ENCODE data around the gene SDHA. TPM values are rescaled to one million over a fixed set of nuclear protein-coding genes. Genes with fewer than 3 reads are reported as not detected.

SDHA gene
- total RNA-seq, 1 donor from 2014 or later: 86.3 TPM

DNA sequence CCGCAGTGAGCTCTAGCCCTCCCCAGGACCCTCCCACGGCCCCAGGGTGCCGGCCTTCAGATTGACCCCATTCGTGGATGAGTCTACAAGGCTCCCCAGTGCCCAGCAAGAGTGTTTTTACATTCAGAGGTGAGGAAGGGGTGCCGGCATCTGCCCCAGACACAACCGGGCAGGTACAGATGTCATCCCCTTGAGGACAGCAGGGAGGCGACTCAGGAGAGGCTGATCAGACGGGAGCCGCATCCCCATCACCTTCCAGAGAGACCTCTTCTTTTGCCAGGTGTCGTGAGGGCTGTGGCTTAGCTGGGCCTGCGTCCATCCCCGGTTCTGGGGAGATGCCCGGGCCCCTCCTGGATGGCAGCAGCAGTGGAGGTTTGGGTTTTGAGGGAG, 31.1 kb upstream of the SDHA start:
- no peak overlapping the region for H3K4me3 Mint-ChIP-seq
- no peaks in the 10 kb centered on the region for H3K27me3 Mint-ChIP-seq (ENCODE audit: low read depth)
- H3K4me1 Mint-ChIP-seq: peaks cover 8% of the 10 kb centered on the region
- H3K27ac Mint-ChIP-seq: no peak overlapping the region
- TF ChIP-seq, protein P1, sequence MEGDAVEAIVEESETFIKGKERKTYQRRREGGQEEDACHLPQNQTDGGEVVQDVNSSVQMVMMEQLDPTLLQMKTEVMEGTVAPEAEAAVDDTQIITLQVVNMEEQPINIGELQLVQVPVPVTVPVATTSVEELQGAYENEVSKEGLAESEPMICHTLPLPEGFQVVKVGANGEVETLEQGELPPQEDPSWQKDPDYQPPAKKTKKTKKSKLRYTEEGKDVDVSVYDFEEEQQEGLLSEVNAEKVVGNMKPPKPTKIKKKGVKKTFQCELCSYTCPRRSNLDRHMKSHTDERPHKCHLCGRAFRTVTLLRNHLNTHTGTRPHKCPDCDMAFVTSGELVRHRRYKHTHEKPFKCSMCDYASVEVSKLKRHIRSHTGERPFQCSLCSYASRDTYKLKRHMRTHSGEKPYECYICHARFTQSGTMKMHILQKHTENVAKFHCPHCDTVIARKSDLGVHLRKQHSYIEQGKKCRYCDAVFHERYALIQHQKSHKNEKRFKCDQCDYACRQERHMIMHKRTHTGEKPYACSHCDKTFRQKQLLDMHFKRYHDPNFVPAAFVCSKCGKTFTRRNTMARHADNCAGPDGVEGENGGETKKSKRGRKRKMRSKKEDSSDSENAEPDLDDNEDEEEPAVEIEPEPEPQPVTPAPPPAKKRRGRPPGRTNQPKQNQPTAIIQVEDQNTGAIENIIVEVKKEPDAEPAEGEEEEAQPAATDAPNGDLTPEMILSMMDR (IDR thresholded peaks at IDR 0.05; ENCODE audit: unreplicated experiment): no peak
- no peaks in the 10 kb centered on the region for H3K9me3 Mint-ChIP-seq
- H3K36me3 Mint-ChIP-seq: peaks cover 5% of the 10 kb centered on the region
- no peak for DNase-seq (ENCODE audit: low spot score in 2 of 2, unreplicated experiment in 2 of 2)

DNA sequence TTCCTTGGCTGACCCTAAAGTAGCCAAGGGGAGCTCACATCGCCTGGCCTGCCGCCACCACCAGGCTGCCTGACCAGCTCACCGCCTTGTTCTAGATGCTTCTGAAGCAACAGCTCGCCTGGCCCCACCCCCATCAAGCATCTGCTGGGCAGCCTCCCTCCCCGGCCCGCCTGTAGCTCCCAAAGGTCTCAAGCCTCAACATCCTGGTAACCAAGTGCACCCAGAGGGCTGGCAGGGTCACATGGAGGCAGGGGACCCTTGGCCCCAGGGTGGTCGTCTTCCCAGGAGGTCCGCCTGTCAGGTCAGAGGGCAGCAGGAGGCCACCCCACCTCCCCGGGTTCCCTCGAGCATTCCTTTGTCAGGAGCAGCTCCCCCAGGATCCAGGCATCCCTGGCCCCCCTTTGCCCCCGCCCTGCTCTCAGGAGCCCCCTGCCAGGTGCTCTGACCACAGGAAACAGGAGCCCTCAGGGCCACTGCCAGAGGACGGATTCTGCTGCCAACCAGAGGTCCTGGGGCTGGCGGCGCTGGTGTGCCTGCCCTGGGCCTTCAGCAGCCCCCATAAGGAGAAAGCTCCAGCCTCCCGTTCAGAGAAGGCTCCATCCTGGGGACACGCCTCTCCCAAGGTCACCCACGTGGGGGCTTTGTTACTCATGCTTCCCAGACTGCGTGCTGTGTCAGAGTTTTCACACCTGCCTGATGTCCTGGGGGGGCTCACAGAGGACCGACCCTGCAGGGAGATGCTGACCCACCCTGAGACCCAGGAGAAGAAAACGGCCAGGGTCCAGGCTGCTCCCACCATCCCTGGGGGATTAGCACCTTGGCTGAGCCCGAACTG, 30.3 kb upstream of the SDHA start:
- Mint-ChIP-seq H3K9me3 (no peaks in the 10 kb centered on the region), H3K36me3 (no peaks in the 10 kb centered on the region), H3K4me1 (peaks cover 8% of the 10 kb centered on the region), H3K27me3 (ENCODE audit: low read depth) (no peaks in the 10 kb centered on the region), H3K27ac (no peak overlapping the region), H3K4me3 (peak overlapping the region; percentile 49)
- DNase-seq (ENCODE audit: low spot score in 2 of 2, unreplicated experiment in 2 of 2): no peak
- TF ChIP-seq, protein P1 (IDR thresholded peaks at IDR 0.05; ENCODE audit: unreplicated experiment): no peak

DNA sequence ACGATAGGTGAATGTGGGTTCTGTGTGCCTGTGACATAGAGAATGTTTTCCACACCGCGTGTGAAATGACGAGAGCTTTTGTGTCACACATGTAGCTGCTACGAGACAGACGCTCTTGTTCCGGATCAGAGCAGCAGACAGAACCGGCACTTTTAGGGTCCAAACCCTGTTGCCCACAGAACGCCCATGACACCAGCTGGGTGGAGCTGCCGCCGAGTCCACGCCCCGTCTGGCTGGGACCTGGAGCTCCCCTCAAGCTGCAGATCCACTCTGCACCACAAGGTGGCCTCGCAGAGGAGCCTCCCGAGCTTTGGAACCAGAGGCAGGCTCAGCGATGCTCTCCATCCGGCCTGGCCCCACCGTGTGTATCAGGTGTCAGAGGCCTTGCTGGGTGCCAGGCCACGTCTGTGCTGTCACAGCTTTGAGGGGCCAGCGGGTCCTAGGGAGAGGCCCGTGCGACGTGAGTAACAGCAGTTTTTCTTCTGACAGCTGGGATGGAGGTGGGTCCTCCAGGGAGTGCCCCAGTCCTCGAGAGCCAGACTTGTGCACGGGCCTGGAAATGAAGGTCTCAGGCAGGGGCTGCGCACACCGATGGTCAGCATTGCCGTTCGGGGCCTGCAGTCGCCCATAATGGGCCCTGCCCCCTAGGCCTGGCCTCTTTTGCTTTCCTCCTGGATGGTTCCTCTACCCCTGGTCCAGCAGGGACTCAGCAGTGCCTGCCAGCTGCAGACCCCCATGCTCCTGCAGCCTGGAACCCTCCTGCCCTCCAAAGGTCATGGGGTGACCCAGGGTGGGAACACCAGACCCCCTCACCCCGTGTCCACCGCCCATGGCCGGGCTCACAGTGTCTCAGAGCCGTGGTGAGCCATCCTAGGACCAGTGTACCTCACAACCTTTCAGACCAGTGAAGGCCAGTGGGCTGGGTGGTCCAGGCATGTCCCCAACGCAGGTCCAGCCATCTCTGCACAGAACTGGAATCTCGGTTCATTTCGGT, 29.3 kb upstream of the SDHA start:
- H3K4me1 Mint-ChIP-seq: peaks cover 8% of the 10 kb centered on the region
- H3K36me3 Mint-ChIP-seq: no peaks in the 10 kb centered on the region
- TF ChIP-seq, protein P1 (IDR thresholded peaks at IDR 0.05; ENCODE audit: unreplicated experiment): peak; percentile 91
- DNase-seq (ENCODE audit: low spot score in 2 of 2, unreplicated experiment in 2 of 2): peak; percentile 70 to 90
- H3K27me3 Mint-ChIP-seq (ENCODE audit: low read depth): no peaks in the 10 kb centered on the region
- peak overlapping the region; percentile 49 for H3K4me3 Mint-ChIP-seq
- peak overlapping the region; percentile 34 for H3K27ac Mint-ChIP-seq
- no peaks in the 10 kb centered on the region for H3K9me3 Mint-ChIP-seq

DNA sequence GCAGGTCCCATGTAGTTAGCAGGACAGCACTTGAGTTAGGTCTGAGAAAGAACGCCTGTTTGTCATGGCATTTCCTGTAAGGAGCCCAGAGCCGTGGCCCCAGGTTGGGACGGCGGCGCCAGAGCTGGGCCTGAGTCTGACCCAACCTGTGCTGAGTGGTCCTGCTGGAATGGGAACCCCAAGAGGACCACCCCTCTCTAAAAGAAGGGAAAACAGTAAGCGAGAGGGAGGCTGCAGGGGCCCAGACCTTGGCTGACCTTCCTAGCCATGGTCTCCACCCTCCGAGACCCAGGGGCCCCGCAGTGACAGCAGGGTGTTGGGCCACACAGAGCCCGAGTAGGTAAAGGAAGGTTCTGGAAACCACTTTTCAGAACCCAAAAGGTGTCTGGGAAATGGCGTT, 28.6 kb upstream of the SDHA start:
- Mint-ChIP-seq H3K4me1 (peaks cover 8% of the 10 kb centered on the region), H3K27me3 (ENCODE audit: low read depth) (no peaks in the 10 kb centered on the region), H3K36me3 (no peaks in the 10 kb centered on the region), H3K9me3 (no peaks in the 10 kb centered on the region), H3K27ac (no peak overlapping the region), H3K4me3 (no peak overlapping the region)
- no peak for DNase-seq (ENCODE audit: low spot score in 2 of 2, unreplicated experiment in 2 of 2)
- TF ChIP-seq, protein P1 (IDR thresholded peaks at IDR 0.05; ENCODE audit: unreplicated experiment): no peak

DNA sequence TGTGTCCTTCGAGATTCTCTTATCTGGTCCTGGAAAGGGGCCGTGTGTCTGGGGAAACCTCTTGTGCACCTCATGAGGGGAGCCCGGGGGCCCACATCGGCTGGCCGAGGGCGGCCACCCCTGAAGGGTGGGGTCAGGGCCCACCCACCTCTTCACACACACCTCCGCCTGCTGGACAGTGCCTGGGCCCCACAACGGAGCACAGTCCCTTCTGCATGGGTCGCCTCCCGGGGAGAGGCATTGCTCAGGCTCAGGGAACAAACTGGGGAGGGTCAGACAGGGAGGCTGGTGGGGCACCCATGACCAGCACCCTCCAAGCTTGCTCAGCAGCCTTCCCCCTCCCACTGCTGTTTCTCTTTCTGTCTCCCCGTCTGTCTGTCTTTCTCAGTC, 28.1 kb upstream of the SDHA start:
- Mint-ChIP-seq H3K4me3 (no peak overlapping the region), H3K9me3 (no peaks in the 10 kb centered on the region), H3K27me3 (ENCODE audit: low read depth) (no peaks in the 10 kb centered on the region), H3K4me1 (peaks cover 8% of the 10 kb centered on the region), H3K27ac (no peak overlapping the region), H3K36me3 (no peaks in the 10 kb centered on the region)
- no peak for DNase-seq (ENCODE audit: low spot score in 2 of 2, unreplicated experiment in 2 of 2)
- TF ChIP-seq, protein P1 (IDR thresholded peaks at IDR 0.05; ENCODE audit: unreplicated experiment): no peak

Measured in mesothelial cell of epicardium (in vitro differentiated cells).